K562 (cell line): ENCODE data around the gene LPIN1. TPM values are rescaled to one million over a fixed set of nuclear protein-coding genes. Genes with fewer than 3 reads are reported as not detected.

ENCODE experiments used
- ATAC-seq: fragments of 200-7000 bp; cut with Tn5 transposase; 3 replicates; pipeline ENCODE4 v1.9.1; 2020; ENCODE audit warnings: moderate library complexity
- BruUV-seq: library from RNA; stranded (reverse); fragments of 400-500 nt; replicated peaks from 2 replicates; lab custom pipeline; 2021; lab: Mats Ljungman, UMichigan
- CTCF ChIA-PET: fragments of 300-600 bp; formaldehyde crosslinking; extraction: SDS; loops from one replicate; lab custom pipeline; 2021; ENCODE audit warnings: low intra/inter-chr PET ratio; lab: Yijun Ruan, JAX
- POLR2A ChIA-PET: fragments of 300-600, 350-650 bp; sonication (Branson Sonifier 250); formaldehyde crosslinking; extraction: SDS; loops from one replicate; lab custom pipeline; 2021; ENCODE audit warnings: antibody characterized with exemption, inconsistent platforms; lab: Yijun Ruan, JAX
- DNase-seq, 4 experiments: peaks; one replicate each; pipeline versions ENCODE4 v3.0.0 to v3.0.0-alpha.2; 2011 to 2018; ENCODE audit warnings: low spot score in 3 of 4, mixed read lengths in 3 of 4; ENCODE audit errors: extremely low read depth in 1 of 4
- FAIRE-seq: peaks from 2 replicates; lab custom pipeline; 2011; peaks lifted over from hg19 to GRCh38; lab: Jason Lieb, UNC
- H2AFZ ChIP-seq: 2 replicates; pipeline ENCODE4 v1.6.0; 2011; ENCODE audit warnings: low read depth, low read length, control low read depth, inconsistent platforms
- H3K27ac ChIP-seq: fragments of 200-600 bp; 3 replicates; pipeline ENCODE4 v1.8.0; 2011; ENCODE audit warnings: low read depth, mild to moderate bottlenecking, control low read depth, inconsistent platforms, low read length, moderate library complexity, mixed read lengths; ENCODE audit errors: extremely low read depth
- H3K27me3 ChIP-seq, 2 experiments: fragments of 300-600 bp in 1 of 2; 2 replicates in 1 of 2; 3 replicates in 1 of 2; pipeline versions ENCODE4 v1.6.0 to v1.8.0; 2011; ENCODE audit warnings: inconsistent platforms in 2 of 2, low read length in 2 of 2, mild to moderate bottlenecking in 1 of 2, mixed read lengths in 1 of 2, moderate library complexity in 1 of 2; ENCODE audit not compliant: control insufficient read depth in 2 of 2, insufficient read depth in 2 of 2
- H3K36me3 ChIP-seq: fragments of 300-600 bp; 3 replicates; pipeline ENCODE4 v1.8.0; 2011; ENCODE audit warnings: mild to moderate bottlenecking, low read length, inconsistent platforms; ENCODE audit not compliant: control insufficient read depth, insufficient read depth
- H3K4me1 ChIP-seq, 2 experiments: fragments of 200-600 bp in 1 of 2; replicated peaks in 1 of 2; 2 replicates in 1 of 2; 3 replicates in 1 of 2; pipeline versions ENCODE4 v1.5.1 to v1.8.0; 2011; ENCODE audit warnings: inconsistent platforms in 2 of 2, low read length in 2 of 2, mild to moderate bottlenecking in 1 of 2, mixed read lengths in 1 of 2, moderate library complexity in 1 of 2; ENCODE audit not compliant: control insufficient read depth in 2 of 2, insufficient read depth in 2 of 2
- H3K4me2 ChIP-seq: 2 replicates; pipeline ENCODE4 v1.6.1; 2011; ENCODE audit warnings: low read length, control low read depth, inconsistent platforms, mixed read lengths; ENCODE audit not compliant: insufficient read depth
- H3K4me3 ChIP-seq: fragments of 200-600 bp; sonication (generic), shearing (Covaris generic); 2 replicates; pipeline ENCODE4 v1.5.1; 2016; ENCODE audit warnings: control low read depth, inconsistent platforms
- H3K79me2 ChIP-seq: fragments of 200-600 bp; 3 replicates; pipeline ENCODE4 v1.8.0; 2011; ENCODE audit warnings: low read length, inconsistent platforms; ENCODE audit not compliant: control insufficient read depth, insufficient read depth
- H3K9ac ChIP-seq, 2 experiments: 2 replicates each; pipeline versions ENCODE4 v1.6.0 to v1.6.1; 2011; ENCODE audit warnings: low read depth in 2 of 2, low read length in 2 of 2, control low read depth in 1 of 2, inconsistent platforms in 1 of 2, mild to moderate bottlenecking in 1 of 2, mixed read lengths in 1 of 2; ENCODE audit not compliant: insufficient read depth in 1 of 2
- H3K9me1 ChIP-seq: one replicate; pipeline ENCODE4 v1.6.0; 2011; ENCODE audit warnings: inconsistent platforms, mild to moderate bottlenecking, low read length, moderate library complexity; ENCODE audit not compliant: control insufficient read depth, insufficient read depth
- H3K9me3 ChIP-seq: replicated peaks from 2 replicates; pipeline ENCODE4 v1.5.1; 2011; ENCODE audit warnings: low read depth, low read length, inconsistent platforms; ENCODE audit not compliant: control insufficient read depth, insufficient read depth
- H4K20me1 ChIP-seq: replicated peaks from 2 replicates; pipeline ENCODE4 v1.6.1; 2011; ENCODE audit warnings: low read length, inconsistent platforms, mixed read lengths; ENCODE audit not compliant: control insufficient read depth, insufficient read depth
- CBFA2T3 ChIP-seq: fragments of 450-650 bp; IDR thresholded peaks from 2 replicates; pipeline ENCODE4 v1.6.1; 2017
- ILK ChIP-seq: fragments of 450-650 bp; IDR thresholded peaks from 2 replicates; pipeline ENCODE4 v1.6.1; 2016; ENCODE audit warnings: missing genetic modification characterization, low read depth, mild to moderate bottlenecking, missing compliant biosample characterization, moderate library complexity, borderline replicate concordance
- MTA2 ChIP-seq: fragments of 450-650 bp; IDR thresholded peaks from 2 replicates; pipeline ENCODE4 v1.6.1; 2016; ENCODE audit warnings: low read depth
- TSHZ1 ChIP-seq: fragments of 250-450 bp; sonication (Bioruptor Pico); IDR thresholded peaks from 2 replicates; pipeline ENCODE4 v1.4.0; 2020; ENCODE audit warnings: mild to moderate bottlenecking, moderate library complexity
- WGBS: fragments of 100-300 bp; shearing (Covaris generic); methylation state at CpG from one replicate; pipeline ENCODE4 v1.1.6; 2016; ENCODE audit warnings: low coverage, mixed read lengths; ENCODE audit not compliant: insufficient coverage; ENCODE audit errors: missing lambda C conversion rate; 5-methylcytosine and 5-hydroxymethylcytosine counted together
- in situ Hi-C: fragments of 300-500 bp; cut with MboI; formaldehyde crosslinking; loops from 4 replicates; pipeline ENCODE4 v1.15.0; 2018; ENCODE audit warnings: inconsistent platforms, mixed read lengths
- intact Hi-C: fragments of 100-400 bp; cut with micrococcal nuclease; formaldehyde crosslinking; loops from 2 replicates; pipeline ENCODE4 v1.14.2; 2022
- polyA plus RNA-seq, 8 experiments: library from polyadenylated mRNA; depleted of rRNA in 4 of 8; stranded (reverse) in 5 of 8; unstranded in 3 of 8; fragments of >200 nt; fragmentation: Nextera tagmentation in 2 of 8; fragmentation: Illumina TruSeq in 1 of 8; extraction: Ambion mirVana in 2 of 8; extraction: Trizol in 1 of 8; gene quantifications; 2 replicates each; pipeline versions ENCODE4 v1.2.1 to v1.2.3, GENCODE V29; 2011 to 2014; ENCODE audit warnings: inconsistent platforms in 1 of 8, missing spikeins in 1 of 8
- total RNA-seq, 7 experiments: library from RNA; depleted of rRNA in 6 of 7; stranded (reverse); fragments of >200 nt in 6 of 7; fragmentation: Illumina TruSeq in 2 of 7; extraction: Trizol in 2 of 7; gene quantifications; 2 replicates each; pipeline versions ENCODE4 v1.2.1 to v1.2.3, GENCODE V29; 2011 to 2021; ENCODE audit warnings: low replicate concordance in 1 of 7

The LPIN1 gene
- total and polyA plus RNA-seq, 9 of the 15 experiments (the other 6 are each of a cell fraction or from before 2014, with no cell fraction given): 9.2 to 84.0 (median 27.8) TPM

GRCh38 chr2:11836647-11837219, 90.3 kb downstream of the LPIN1 start (continued):
- TF ChIP-seq MTA2: no peak

- Histone ChIP-seq H4K20me1 (no peaks in the 10 kb centered on the region), H3K9ac (no peak overlapping the region)
- POLR2A ChIA-PET: interaction anchor here (0.6 to 0.9 kb wide), 2 partner anchors 8 to 28 kb away, joined by 3 to 4 read pairs; no protein-coding TSS in a partner anchor
Measured at GRCh38 chr2:11837875-11838734, 91.7 kb downstream of the LPIN1 start.

More at GRCh38 chr2:11837875-11838734, 91.7 kb downstream of the LPIN1 start:
- intact Hi-C loops (loop anchor here (10.0 kb wide), 1 partner anchor 447 kb away; no protein-coding TSS in a partner anchor), in situ Hi-C loops (no loop called here)
- Histone ChIP-seq H3K79me2 (no peaks in the 10 kb centered on the region), H3K27me3 (peaks cover 0 to 11% of the 10 kb centered on the region in 2 experiments; a peak in 1 of 5 replicates), H3K9me1 (no peaks in the 10 kb centered on the region), H3K4me3 (no peak overlapping the region), H2AFZ (no peak overlapping the region), H3K36me3 (no peaks in the 10 kb centered on the region), H3K4me1 (peaks cover 0 to 7% of the 10 kb centered on the region in 2 experiments; a peak in 1 of 5 replicates), H3K9me3 (no peaks in the 10 kb centered on the region), H3K4me2 (no peak overlapping the region), H3K27ac (no peak overlapping the region)
- ATAC-seq: no peak
- no peak for FAIRE-seq
- TF ChIP-seq TSHZ1 (CRISPR knock-in tag): no peak
- no peak for TF ChIP-seq ILK (tag)
- no peak for TF ChIP-seq CBFA2T3
- 31% methylated on average over 10 of the region's 10 CpGs for WGBS
- DNase-seq: no peak
- BruUV-seq: no TSS peak
- CTCF ChIA-PET: no interaction called here
